SK-N-SH (cell line): ENCODE measurements around the gene RILPL2. TPM values are rescaled to one million over a fixed set of nuclear protein-coding genes. Genes with fewer than 3 reads are reported as not detected.

Experiments
- CTCF ChIA-PET: fragments of 300-600, 350-600 bp; formaldehyde crosslinking; extraction: SDS; loops from one replicate; lab custom pipeline; 2021; lab: Yijun Ruan, JAX
- POLR2A ChIA-PET: fragments of 350-600 bp; sonication (Branson Sonifier 250); formaldehyde crosslinking; extraction: SDS; loops from one replicate; lab custom pipeline; 2020; ENCODE audit warnings: antibody characterized with exemption, inconsistent platforms; lab: Yijun Ruan, JAX
- DNase-seq: peaks from one replicate; pipeline ENCODE4 v3.0.0; 2012
- H2AFZ ChIP-seq: fragments of 200-600 bp; sonication (generic); 2 replicates; pipeline ENCODE4 v1.8.1; 2016; ENCODE audit warnings: antibody characterized with exemption, mild to moderate bottlenecking, low read depth
- H3F3A ChIP-seq: fragments of 200-600 bp; sonication (generic); replicated peaks from 2 replicates; pipeline ENCODE3; 2016; ENCODE audit warnings: antibody characterized with exemption, mild to moderate bottlenecking; ENCODE audit not compliant: insufficient read depth
- H3K27ac ChIP-seq, 2 experiments: fragments of 200-500 bp in 1 of 2; fragments of 200-600 bp in 1 of 2; sonication (Bioruptor generic) in 1 of 2; sonication (generic), shearing (Covaris generic) in 1 of 2; 2 replicates each; pipeline versions ENCODE4 v1.5.1 to v1.6.1; 2014 to 2016; ENCODE audit warnings: low read depth in 2 of 2, inconsistent platforms in 1 of 2, low read length in 1 of 2, mild to moderate bottlenecking in 1 of 2, mixed read lengths in 1 of 2
- H3K27me3 ChIP-seq: fragments of 200-600 bp; sonication (generic), shearing (Covaris generic); 2 replicates; pipeline ENCODE4 v1.6.1; 2016; ENCODE audit warnings: mixed run types; ENCODE audit not compliant: insufficient read depth
- H3K36me3 ChIP-seq, 2 experiments: fragments of 200-500 bp in 1 of 2; fragments of 200-600 bp in 1 of 2; sonication (Bioruptor generic) in 1 of 2; sonication (generic) in 1 of 2; replicated peaks in 1 of 2; 2 replicates each; pipeline versions ENCODE3 to v1.5.1; 2014 to 2016; ENCODE audit warnings: low read length in 1 of 2, mild to moderate bottlenecking in 1 of 2; ENCODE audit not compliant: insufficient read depth in 2 of 2, control insufficient read depth in 1 of 2
- H3K4me1 ChIP-seq, 2 experiments: fragments of 200-500 bp in 1 of 2; fragments of 200-600 bp in 1 of 2; sonication (Bioruptor generic) in 1 of 2; sonication (generic), shearing (Covaris generic) in 1 of 2; 2 replicates each; pipeline versions ENCODE4 v1.5.1 to v1.6.1; 2014 to 2016; ENCODE audit warnings: low read depth in 1 of 2, low read length in 1 of 2, mixed run types in 1 of 2; ENCODE audit not compliant: insufficient read depth in 2 of 2, control insufficient read depth in 1 of 2
- H3K4me2 ChIP-seq: fragments of 200-600 bp; sonication (generic), shearing (Covaris generic); 2 replicates; pipeline ENCODE4 v1.6.1; 2017; ENCODE audit warnings: mixed run types
- H3K4me3 ChIP-seq, 2 experiments: fragments of 200-500 bp in 1 of 2; fragments of 200-600 bp in 1 of 2; sonication (Bioruptor generic) in 1 of 2; sonication (generic), shearing (Covaris generic) in 1 of 2; 2 replicates each; pipeline versions ENCODE4 v1.5.1 to v1.8.1; 2014 to 2016; ENCODE audit warnings: low read depth in 2 of 2, inconsistent platforms in 1 of 2, low read length in 1 of 2, mild to moderate bottlenecking in 1 of 2, mixed read lengths in 1 of 2, moderate library complexity in 1 of 2
- H3K79me2 ChIP-seq: fragments of 200-600 bp; sonication (generic); 2 replicates; pipeline ENCODE4 v1.8.1; 2017; ENCODE audit warnings: mild to moderate bottlenecking; ENCODE audit not compliant: insufficient read depth
- H3K9ac ChIP-seq: fragments of 200-600 bp; sonication (generic); 2 replicates; pipeline ENCODE4 v1.6.1; 2017; ENCODE audit warnings: mixed run types
- H3K9me2 ChIP-seq: fragments of 200-600 bp; sonication (generic); 2 replicates; pipeline ENCODE4 v1.6.1; 2017; ENCODE audit warnings: mixed run types
- H3K9me3 ChIP-seq: fragments of 200-600 bp; sonication (generic); 2 replicates; pipeline ENCODE4 v1.6.1; 2017; ENCODE audit warnings: mixed run types, mild to moderate bottlenecking, moderate library complexity
- H4K20me1 ChIP-seq: fragments of 200-600 bp; sonication (generic); 2 replicates; pipeline ENCODE4 v1.6.1; 2017; ENCODE audit warnings: mild to moderate bottlenecking, mixed run types; ENCODE audit not compliant: insufficient read depth
- CHD2 ChIP-seq: fragments of 150-350 bp; IDR thresholded peaks from 2 replicates; pipeline ENCODE4 v1.6.1; 2018; ENCODE audit warnings: low read length; ENCODE audit not compliant: partially characterized antibody
- EP300 ChIP-seq, 2 experiments: IDR thresholded peaks; 2 replicates each; pipeline versions ENCODE4 v1.4.0 to v1.6.1; 2012; ENCODE audit warnings: borderline replicate concordance in 1 of 2, low read depth in 1 of 2, low read length in 1 of 2
- EZH2phosphoT487 ChIP-seq: fragments of 200-600 bp; sonication (generic); IDR thresholded peaks from 2 replicates; pipeline ENCODE4 v1.6.1; 2017; ENCODE audit warnings: low read depth, mixed run types, mild to moderate bottlenecking, antibody characterized with exemption, moderate library complexity, borderline replicate concordance
- FOSL2 ChIP-seq: IDR thresholded peaks from 2 replicates; pipeline ENCODE4 v1.4.0; 2012; ENCODE audit warnings: low read depth, mild to moderate bottlenecking, moderate library complexity, borderline replicate concordance
- FOXM1 ChIP-seq: IDR thresholded peaks from 2 replicates; pipeline ENCODE4 v1.4.0; 2012; ENCODE audit warnings: low read depth, mild to moderate bottlenecking
- GABPA ChIP-seq: IDR thresholded peaks from 2 replicates; pipeline ENCODE4 v1.4.0; 2012; ENCODE audit warnings: low read depth, mild to moderate bottlenecking
- JUND ChIP-seq: IDR thresholded peaks from 2 replicates; pipeline ENCODE4 v1.4.0; 2012
- POLR2AphosphoS5 ChIP-seq: IDR thresholded peaks from 2 replicates; pipeline ENCODE4 v1.6.1; 2012; ENCODE audit warnings: low read depth, low read length
- REST ChIP-seq: IDR thresholded peaks from 2 replicates; pipeline ENCODE4 v1.6.1; 2012; ENCODE audit warnings: mild to moderate bottlenecking, low read depth, low read length, moderate library complexity
- SMC3 ChIP-seq: IDR thresholded peaks from 2 replicates; pipeline ENCODE4 v1.6.1; 2012; ENCODE audit warnings: low read depth, low read length, improper control_type of control experiment
- TCF12 ChIP-seq: IDR thresholded peaks from 2 replicates; pipeline ENCODE4 v1.4.0; 2012
- USF1 ChIP-seq: IDR thresholded peaks from 2 replicates; pipeline ENCODE4 v1.4.0; 2012; ENCODE audit warnings: low read depth, borderline replicate concordance
- USF2 ChIP-seq: fragments of 150-350 bp; IDR thresholded peaks from 2 replicates; pipeline ENCODE4 v1.6.1; 2017; ENCODE audit warnings: antibody characterized with exemption, low read length, low read depth, borderline replicate concordance
- ZBTB33 ChIP-seq: IDR thresholded peaks from 2 replicates; pipeline ENCODE4 v1.4.0; 2012; ENCODE audit warnings: low read depth, borderline replicate concordance
- WGBS: methylation state at CpG from one replicate; pipeline ENCODE4 v1.1.6; 2017; ENCODE audit warnings: low lambda C conversion rate; 5-methylcytosine and 5-hydroxymethylcytosine counted together
- polyA plus RNA-seq, 3 experiments: library from polyadenylated mRNA; depleted of rRNA; stranded (reverse); fragments of >200 nt; gene quantifications; 2 replicates each; pipeline ENCODE4 v1.2.3, GENCODE V29; 2012
- TF ChIP-seq, protein P1 (sequence below): IDR thresholded peaks from 2 replicates; pipeline ENCODE4; 2012

RILPL2 gene
- polyA plus RNA-seq, 1 of the 3 experiments (the other 2 are of a cell fraction), result 5.0 TPM

- Histone ChIP-seq H3K4me1 (no peaks in the 10 kb centered on the region), H2AFZ (no peak overlapping the region), H3K27ac (no peak overlapping the region), H3K36me3 (peaks cover 43 to 48% of the 10 kb centered on the region in 2 experiments), H3K9me3 (no peaks in the 10 kb centered on the region), H3K4me3 (no peak overlapping the region), H3K9ac (no peak overlapping the region), H3K27me3 (no peaks in the 10 kb centered on the region), H3K79me2 (peaks cover 97% of the 10 kb centered on the region), H3F3A (peaks cover 14% of the 10 kb centered on the region), H4K20me1 (peaks cover 52% of the 10 kb centered on the region), H3K9me2 (no peaks in the 10 kb centered on the region), H3K4me2 (no peak overlapping the region)
- DNase-seq, result no peak
- ChIA-PET POLR2A (no interaction called here), CTCF (interaction anchor here (1.0 to 1.9 kb wide), 3 partner anchors 10 to 186 kb away, joined by 3 to 8 read pairs (median 3); no protein-coding TSS in a partner anchor)
- WGBS, result 98% methylated on average over 6 of the region's 6 CpGs
- TF ChIP-seq USF1, result no peak
- no peak for TF ChIP-seq GABPA
- TF ChIP-seq JUND, result no peak
- TF ChIP-seq TCF12, result no peak
These were observed 39.1 kb downstream of the RILPL2 start for GRCh38 chr12:123397400-123397799.

DNA sequence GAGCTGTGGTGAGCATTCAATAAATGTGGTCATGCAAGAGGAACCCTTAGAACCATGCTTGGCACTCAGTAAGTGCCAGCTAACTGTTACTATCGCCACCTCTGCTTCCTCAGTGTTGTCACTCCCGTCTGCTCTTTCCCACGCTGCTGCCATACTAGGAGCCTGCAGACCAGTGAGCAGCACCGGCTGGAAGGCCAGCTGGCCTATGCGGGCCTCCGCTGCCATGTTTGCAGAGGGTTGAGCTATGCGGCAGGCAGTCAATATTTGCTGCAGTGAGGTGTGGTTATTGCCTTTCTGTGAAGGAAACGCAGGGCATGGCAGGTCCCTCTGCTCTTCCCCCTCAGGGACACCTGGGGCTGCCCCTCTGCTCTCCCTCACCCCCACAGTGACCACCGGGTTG lies 39.5 kb downstream of the RILPL2 start:
- Histone ChIP-seq H3K27ac (no peak overlapping the region), H3K79me2 (peaks cover 97% of the 10 kb centered on the region), H3K4me1 (no peaks in the 10 kb centered on the region), H3K4me3 (no peak overlapping the region), H3K36me3 (peaks cover 40 to 51% of the 10 kb centered on the region in 2 experiments), H3F3A (peaks cover 14% of the 10 kb centered on the region), H3K9ac (no peak overlapping the region), H3K9me2 (no peaks in the 10 kb centered on the region), H4K20me1 (peaks cover 48% of the 10 kb centered on the region), H3K27me3 (no peaks in the 10 kb centered on the region), H3K9me3 (no peaks in the 10 kb centered on the region), H3K4me2 (no peak overlapping the region), H2AFZ (no peak overlapping the region)
- 96% methylated on average over 7 of the region's 9 CpGs for WGBS
- POLR2A ChIA-PET, result no interaction called here
- TF ChIP-seq JUND (no peak), FOSL2 (no peak), EP300 (IDR thresholded peaks at IDR 0.05; ENCODE audit: borderline replicate concordance in 1 of 2, low read depth in 1 of 2, low read length in 1 of 2) (no peak), USF2 (no peak), SMC3 (no peak), GABPA (no peak), POLR2AphosphoS5 (no peak), REST (no peak), TCF12 (no peak), EZH2phosphoT487 (no peak), FOXM1 (no peak), CHD2 (no peak), ZBTB33 (no peak)
- TF ChIP-seq, protein P1, sequence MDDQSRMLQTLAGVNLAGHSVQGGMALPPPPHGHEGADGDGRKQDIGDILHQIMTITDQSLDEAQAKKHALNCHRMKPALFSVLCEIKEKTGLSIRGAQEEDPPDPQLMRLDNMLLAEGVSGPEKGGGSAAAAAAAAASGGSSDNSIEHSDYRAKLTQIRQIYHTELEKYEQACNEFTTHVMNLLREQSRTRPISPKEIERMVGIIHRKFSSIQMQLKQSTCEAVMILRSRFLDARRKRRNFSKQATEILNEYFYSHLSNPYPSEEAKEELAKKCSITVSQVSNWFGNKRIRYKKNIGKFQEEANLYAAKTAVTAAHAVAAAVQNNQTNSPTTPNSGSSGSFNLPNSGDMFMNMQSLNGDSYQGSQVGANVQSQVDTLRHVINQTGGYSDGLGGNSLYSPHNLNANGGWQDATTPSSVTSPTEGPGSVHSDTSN, result no peak
- no peak for DNase-seq
- CTCF ChIA-PET, result interaction anchor here (1.0 to 1.9 kb wide), 3 partner anchors 10 to 187 kb away, joined by 3 to 8 read pairs (median 3); no protein-coding TSS in a partner anchor
